Bronchial epithelial cell (primary cell): ENCODE measurements around the gene GRIP2. TPM values are rescaled to one million over a fixed set of nuclear protein-coding genes. Genes with fewer than 3 reads are reported as not detected.

Experiments used
- DNase-seq: peaks from one replicate; pipeline ENCODE4 v3.0.0-alpha.2; 2010; ENCODE audit warnings: low read depth
- FAIRE-seq: peaks from 2 replicates; lab custom pipeline; 2011; peaks lifted over from hg19 to GRCh38; lab: Jason Lieb, UNC
- H3K27me3 ChIP-seq: 2 replicates; pipeline ENCODE4 v1.5.1; 2011; ENCODE audit warnings: low read length; ENCODE audit not compliant: control insufficient read depth, insufficient read depth
- H3K36me3 ChIP-seq: 2 replicates; pipeline ENCODE4 v1.5.1; 2011; ENCODE audit warnings: low read length; ENCODE audit not compliant: control insufficient read depth, insufficient read depth
- H3K4me3 ChIP-seq: 2 replicates; pipeline ENCODE4 v1.5.1; 2011; ENCODE audit warnings: mild to moderate bottlenecking, low read depth, low read length, control low read depth
- CTCF ChIP-seq: IDR thresholded peaks from 2 replicates; pipeline ENCODE4 v1.5.1; 2011; ENCODE audit warnings: mild to moderate bottlenecking, moderate library complexity, low read length, control low read depth, inconsistent platforms; ENCODE audit not compliant: insufficient read depth, severe bottlenecking
- total RNA-seq: library from RNA; depleted of rRNA; stranded (reverse); fragments of >200 nt; gene quantifications from 2 replicates; pipeline ENCODE4 v1.2.1, GENCODE V29; 2014

GRIP2 gene
- total RNA-seq, 1 donor from 2014 or later = under 0.01 TPM

DNA sequence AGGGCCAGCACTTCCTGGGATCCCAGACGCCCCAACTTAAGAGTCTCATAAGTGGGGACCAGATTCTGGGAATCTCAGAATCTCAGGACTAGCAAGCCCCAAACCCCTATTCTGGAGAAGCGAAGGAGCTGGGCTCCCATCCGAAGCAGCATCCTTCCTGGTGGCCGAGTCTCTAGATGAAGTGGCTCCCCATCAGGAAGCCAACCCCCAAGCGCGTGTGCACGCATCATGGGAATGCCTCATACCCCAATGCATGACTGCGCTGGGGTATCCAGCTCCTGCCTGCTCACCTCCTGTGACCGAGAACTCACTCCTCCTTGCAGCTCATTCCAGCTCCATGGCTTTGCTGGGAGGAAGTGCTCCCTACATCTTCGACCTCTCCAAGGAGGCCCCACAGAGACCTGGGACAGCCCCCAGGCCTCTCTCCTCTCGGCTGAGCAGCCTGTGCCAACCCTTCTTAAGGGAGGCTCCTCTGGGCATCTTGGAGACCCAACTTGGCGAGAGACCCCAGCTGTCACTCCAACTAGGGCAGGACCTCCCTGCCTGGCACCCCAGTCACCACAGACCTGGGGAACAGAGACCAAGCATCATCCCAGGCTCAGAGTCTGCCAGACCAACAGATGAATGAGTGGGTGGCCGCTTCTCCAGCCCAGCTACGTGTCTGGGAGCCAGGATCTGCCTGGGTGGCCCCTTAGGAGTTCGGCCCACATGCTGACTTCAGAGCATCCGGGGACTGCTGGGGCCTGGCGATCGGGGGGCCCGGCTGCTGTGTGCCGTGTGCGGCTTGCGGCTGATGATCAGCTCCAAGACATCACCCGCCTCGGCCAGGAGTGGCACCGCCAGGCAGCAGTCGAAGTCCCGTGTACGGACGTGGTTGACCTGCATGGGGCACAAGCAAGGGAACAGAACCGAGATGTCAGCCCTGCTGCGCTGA is 46.9 kb downstream of the GRIP2 start:
- DNase-seq = no peak
- TF ChIP-seq CTCF = no peak
- Histone ChIP-seq H3K4me3 (no peak overlapping the region), H3K27me3 (peaks cover 4% of the 10 kb centered on the region), H3K36me3 (no peaks in the 10 kb centered on the region)
- FAIRE-seq = no peak

GRCh38 chr3:14491396-14492190 is 48.5 kb downstream of the GRIP2 start:
- no peak for DNase-seq
- Histone ChIP-seq H3K4me3 (no peak overlapping the region), H3K27me3 (no peaks in the 10 kb centered on the region), H3K36me3 (no peaks in the 10 kb centered on the region)
- no peak for FAIRE-seq
- no peak for TF ChIP-seq CTCF

GRCh38 chr3:14490831-14491230 is 49.3 kb downstream of the GRIP2 start:
- no peak overlapping the region for H3K4me3 ChIP-seq
- peak; percentile 93 for DNase-seq
- no peaks in the 10 kb centered on the region for H3K27me3 ChIP-seq
- FAIRE-seq = no peak
- no peak for TF ChIP-seq CTCF
- H3K36me3 ChIP-seq = no peaks in the 10 kb centered on the region

- no peaks in the 10 kb centered on the region for H3K27me3 ChIP-seq
- FAIRE-seq = no peak
- DNase-seq = no peak
- H3K4me3 ChIP-seq = no peak overlapping the region
- H3K36me3 ChIP-seq = no peaks in the 10 kb centered on the region
- no peak for TF ChIP-seq CTCF
These were observed 49.9 kb downstream of the GRIP2 start for GRCh38 chr3:14490255-14490654.

DNA sequence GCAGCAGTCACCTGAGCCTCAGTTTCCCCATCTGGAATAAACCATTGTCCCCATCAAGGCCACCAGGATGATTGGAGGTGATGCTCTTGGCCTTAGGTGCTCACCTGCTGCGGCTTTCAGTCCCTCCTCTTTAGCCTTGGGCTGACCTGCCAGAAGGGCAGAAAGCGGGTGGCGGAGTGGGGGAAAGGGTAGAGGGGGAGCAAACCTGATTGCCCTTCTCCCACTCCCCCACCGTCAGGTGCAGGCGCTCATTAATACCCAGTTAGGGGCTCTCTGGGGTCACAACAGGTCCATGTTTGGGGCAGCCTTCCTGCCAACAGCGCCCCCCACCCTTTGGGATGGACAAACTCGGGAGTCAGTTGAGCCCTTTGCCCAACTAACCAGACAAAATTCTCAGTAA is 50.5 kb downstream of the GRIP2 start:
- FAIRE-seq (no peak), DNase-seq (no peak)
- H3K4me3 ChIP-seq = no peak overlapping the region
- H3K36me3 ChIP-seq = no peaks in the 10 kb centered on the region
- H3K27me3 ChIP-seq = no peaks in the 10 kb centered on the region
- no peak for TF ChIP-seq CTCF
